Right lung (tissue), 5 donors: Measurements from ENCODE around the gene MYH9. TPM values are rescaled to one million over a fixed set of nuclear protein-coding genes. Genes with fewer than 3 reads are reported as not detected.

ENCODE experiments used
- DNase-seq, 2 donors: peaks; one replicate each; pipeline ENCODE4 v3.0.0-alpha.2; 2013
- polyA plus RNA-seq, 5 donors: library from polyadenylated mRNA; unstranded; fragments of 120-200 nt; gene quantifications; one replicate each; pipeline versions ENCODE4 v1.2.1 to v1.2.3, GENCODE V29; 2013; ENCODE audit warnings: inconsistent platforms in 1 of 5, low replicate concordance in 1 of 5; ENCODE audit not compliant: insufficient read length in 5 of 5, insufficient read depth in 1 of 5

Gene MYH9
- polyA plus RNA-seq, 5 donors = 171 to 285 (median 216) TPM

- DNase-seq = no peak
Observed at GRCh38 chr22:36351921-36352802, 35.6 kb downstream of the MYH9 start.

GRCh38 chr22:36350751-36351594 is 36.8 kb downstream of the MYH9 start:
- no peak for DNase-seq

GRCh38 chr22:36349726-36350125 is 38.0 kb downstream of the MYH9 start:
- DNase-seq = no peak

GRCh38 chr22:36348760-36349159 is 39.0 kb downstream of the MYH9 start:
- no peak for DNase-seq

- DNase-seq = no peak
Observed at GRCh38 chr22:36347094-36347493, 40.7 kb downstream of the MYH9 start.

- no peak for DNase-seq
Observed at GRCh38 chr22:36344106-36344827, 43.5 kb downstream of the MYH9 start.

GRCh38 chr22:36343720-36344105 is 44.1 kb downstream of the MYH9 start:
- DNase-seq = no peak

GRCh38 chr22:36343070-36343719 is 44.6 kb downstream of the MYH9 start:
- DNase-seq = no peak

GRCh38 chr22:36341640-36342041 is 46.1 kb downstream of the MYH9 start:
- DNase-seq = no peak

GRCh38 chr22:36340621-36341020 is 47.1 kb downstream of the MYH9 start:
- DNase-seq = no peak

GRCh38 chr22:36339171-36340065 is 48.3 kb downstream of the MYH9 start:
- no peak for DNase-seq

- DNase-seq = no peak
Observed at GRCh38 chr22:36337365-36338130, 50.2 kb downstream of the MYH9 start.

GRCh38 chr22:36336246-36337182 is 51.3 kb downstream of the MYH9 start:
- DNase-seq = no peak

- no peak for DNase-seq
Observed at GRCh38 chr22:36335621-36336020, 52.1 kb downstream of the MYH9 start.

- DNase-seq = no peak
Observed at GRCh38 chr22:36334821-36335603, 52.8 kb downstream of the MYH9 start.

GRCh38 chr22:36334081-36334820 is 53.5 kb downstream of the MYH9 start:
- DNase-seq = no peak

- DNase-seq = no peak
Observed at GRCh38 chr22:36333644-36334043, 54.1 kb downstream of the MYH9 start.
